ENCODE data around the gene SPEM2. TPM values are rescaled to one million over a fixed set of nuclear protein-coding genes. Genes with fewer than 3 reads are reported as not detected.
A peak's percentile ranks its signal among the peaks of the same experiment; 100 is the strongest.

SPEM2 gene
- total and polyA plus RNA-seq, 2 of the 4 experiments (the other 2 are of a cell fraction): not detected

DNA sequence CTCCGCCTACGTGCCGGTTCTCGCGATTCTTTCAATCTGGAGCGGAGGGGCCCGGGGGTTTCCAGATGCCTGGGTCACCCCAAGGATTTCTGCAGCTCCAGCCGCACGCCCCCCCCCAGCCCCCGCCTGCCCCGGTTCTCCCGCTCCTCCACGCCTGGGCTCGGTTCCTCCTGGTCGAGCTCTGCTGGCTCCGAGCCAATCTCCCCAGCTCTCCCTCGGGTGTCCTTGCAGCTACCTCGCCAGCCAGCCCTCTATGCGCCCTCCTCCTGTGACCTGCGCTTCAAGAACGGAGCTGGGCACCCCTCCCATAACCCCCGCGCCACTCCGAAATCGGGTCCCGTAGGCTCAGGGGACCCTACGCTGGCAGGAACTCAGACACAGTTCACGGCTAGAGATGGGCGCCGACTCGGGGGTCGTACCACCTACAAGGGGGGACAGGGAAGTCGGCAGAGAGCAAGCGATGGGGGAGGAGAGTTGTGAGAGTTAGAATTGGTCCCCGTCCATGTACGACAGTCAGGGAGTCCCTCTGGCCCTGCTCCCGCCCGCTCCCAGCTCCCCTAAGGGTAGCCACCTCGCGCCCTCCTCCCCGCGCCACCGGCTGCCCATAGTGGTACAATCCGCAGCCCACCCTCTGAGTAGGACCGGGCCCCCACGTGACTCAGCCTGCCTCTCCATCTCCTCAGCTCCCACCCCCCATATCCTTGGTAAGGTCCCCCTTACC is 14.9 kb downstream of the SPEM2 start:
- 0 out of 2 replicates have a peak, but pooled peaks cover 5% of the 10 kb centered on the region for H3K9me1 ChIP-seq (ENCODE audit: insufficient read depth, low read length)
- H3K4me2 ChIP-seq (ENCODE audit: low read depth, low read length): peak overlapping the region; percentile 80
- peak overlapping the region; percentile 68 for H2AK5ac ChIP-seq (ENCODE audit: low read depth, low read length)
- no TSS peak for BruUV-seq (replicated peaks)
- no peak overlapping the region for H2BK20ac ChIP-seq (ENCODE audit: low read depth, low read length)
- intact Hi-C loops (cut with micrococcal nuclease): no loop called here
- DNase-seq (no peak), ATAC-seq (ENCODE audit: low read depth) (0 out of 2 replicates have a peak, but pooled peaks have one; percentile 6)
- peak overlapping the region; percentile 74; the same call in 1 of the 2 replicates for H4K91ac ChIP-seq (ENCODE audit: insufficient read depth, low read depth, low read length)
- peak overlapping the region; percentile 84 to 94; a peak in 3 of 4 replicates for H4K8ac ChIP-seq (ENCODE audit: low read depth in 2 of 2, low read length in 2 of 2)
- H3K9ac ChIP-seq (ENCODE audit: low read depth, low read length): peak overlapping the region; percentile 67
- dilution Hi-C loops (cut with HindIII; ENCODE audit: low sequenced_read_pairs, unreplicated experiment): no loop called here
- H3K23ac ChIP-seq (ENCODE audit: low read depth, low read length): peak overlapping the region; percentile 75; the same call in 1 of the 2 replicates
- peak overlapping the region; percentile 48 for H3K4me3 ChIP-seq (ENCODE audit: insufficient read depth, low read depth, low read length)
- peaks cover 0 to 2% of the 10 kb centered on the region in 2 experiments; a peak in 1 of 4 replicates for H3K79me1 ChIP-seq (ENCODE audit: low read depth in 1 of 2, low read length in 2 of 2)
- ChIA-PET POLR2A (ENCODE audit: unreplicated experiment) (interaction anchor here (0.6 kb wide), 1 partner anchor 935 kb away, joined by 3 read pairs; no protein-coding TSS in a partner anchor), CTCF (no interaction called here)
- peak overlapping the region; percentile 97 for H4K5ac ChIP-seq (ENCODE audit: low read depth, low read length)
- peak overlapping the region; percentile 65 for H3K18ac ChIP-seq (ENCODE audit: low read depth, low read length)
- peaks cover 19% of the 10 kb centered on the region for H3K4me1 ChIP-seq (ENCODE audit: control insufficient read depth, insufficient read depth, low read length)
- H3K27ac ChIP-seq (ENCODE audit: insufficient read depth, low read length): no peak overlapping the region; the same call in 1 of the 2 replicates
- H3K27me3 ChIP-seq (ENCODE audit: control insufficient read depth, insufficient read depth, low read length): peaks cover 34% of the 10 kb centered on the region
- in situ Hi-C loops (cut with MboI; ENCODE audit: low sequenced_read_pairs): no loop called here
- H3K14ac ChIP-seq (replicated peaks; ENCODE audit: low read depth, low read length): 0 out of 2 replicates have a peak overlapping the region, but pooled peaks have one; percentile 69
- H2BK120ac ChIP-seq (ENCODE audit: low read depth, low read length): no peak overlapping the region; the same call in 1 of the 2 replicates
- peak overlapping the region; percentile 93 for H2AK9ac ChIP-seq (replicated peaks; ENCODE audit: low read depth, low read length, poor library complexity)
- WGBS, 2 experiments (ENCODE audit: extremely low coverage in 2 of 2, insufficient read length in 1 of 2): 3% methylated on average over 10 of the region's 46 CpGs; no CpG with 5 or more reads in 1 of the 2 experiments
- peak overlapping the region; percentile 84 for H2AFZ ChIP-seq (replicated peaks; ENCODE audit: low read length, poor library complexity)
- H2BK15ac ChIP-seq (ENCODE audit: low read depth, low read length): 0 out of 3 replicates have a peak overlapping the region, but pooled peaks have one; percentile 23
- H3K36me3 ChIP-seq (ENCODE audit: control insufficient read depth, insufficient read depth, low read length): no peaks in the 10 kb centered on the region
- H3K4ac ChIP-seq (ENCODE audit: low read depth, low read length): peak overlapping the region; percentile 51
- peaks cover 3% of the 10 kb centered on the region; the same call in 1 of the 2 replicates for H4K20me1 ChIP-seq (ENCODE audit: insufficient read depth, low read length)
- no peak overlapping the region for H2BK5ac ChIP-seq (ENCODE audit: low read depth, low read length, poor library complexity, severe bottlenecking)
- no peaks in the 10 kb centered on the region for H3K9me3 ChIP-seq (ENCODE audit: control insufficient read depth, insufficient read depth, low read length)
- H3K56ac ChIP-seq (ENCODE audit: extremely low read depth, insufficient read depth, low read length): no peak overlapping the region
- TF ChIP-seq MAZ (IDR thresholded peaks at IDR 0.05; ENCODE audit: borderline replicate concordance, low read depth, low read length) (no peak), CEBPB (IDR thresholded peaks at IDR 0.05; ENCODE audit: low read depth, low read length) (no peak), MXI1 (IDR thresholded peaks at IDR 0.05; ENCODE audit: borderline replicate concordance, low read depth, low read length) (no peak), NFE2L2 (IDR thresholded peaks at IDR 0.05; ENCODE audit: low read depth, low read length) (no peak), RFX5 (IDR thresholded peaks at IDR 0.05; ENCODE audit: low read depth, low read length) (no peak), CHD1 (IDR thresholded peaks at IDR 0.05; ENCODE audit: low read depth, low read length) (no peak), FOS (IDR thresholded peaks at IDR 0.05; ENCODE audit: low read depth, low read length) (no peak), POLR2A (IDR thresholded peaks at IDR 0.05; ENCODE audit: low read depth, low read length) (no peak), MAFK (IDR thresholded peaks at IDR 0.05; ENCODE audit: low read depth, low read length) (no peak), RCOR1 (IDR thresholded peaks at IDR 0.05; ENCODE audit: insufficient replicate concordance, low read length) (no peak), SMC3 (IDR thresholded peaks at IDR 0.05; ENCODE audit: low read depth, low read length) (no peak)
- TF ChIP-seq, protein P1, sequence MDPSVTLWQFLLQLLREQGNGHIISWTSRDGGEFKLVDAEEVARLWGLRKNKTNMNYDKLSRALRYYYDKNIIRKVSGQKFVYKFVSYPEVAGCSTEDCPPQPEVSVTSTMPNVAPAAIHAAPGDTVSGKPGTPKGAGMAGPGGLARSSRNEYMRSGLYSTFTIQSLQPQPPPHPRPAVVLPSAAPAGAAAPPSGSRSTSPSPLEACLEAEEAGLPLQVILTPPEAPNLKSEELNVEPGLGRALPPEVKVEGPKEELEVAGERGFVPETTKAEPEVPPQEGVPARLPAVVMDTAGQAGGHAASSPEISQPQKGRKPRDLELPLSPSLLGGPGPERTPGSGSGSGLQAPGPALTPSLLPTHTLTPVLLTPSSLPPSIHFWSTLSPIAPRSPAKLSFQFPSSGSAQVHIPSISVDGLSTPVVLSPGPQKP (IDR thresholded peaks at IDR 0.05; ENCODE audit: borderline replicate concordance, low read depth, low read length): no peak
- TF ChIP-seq, protein P2, sequence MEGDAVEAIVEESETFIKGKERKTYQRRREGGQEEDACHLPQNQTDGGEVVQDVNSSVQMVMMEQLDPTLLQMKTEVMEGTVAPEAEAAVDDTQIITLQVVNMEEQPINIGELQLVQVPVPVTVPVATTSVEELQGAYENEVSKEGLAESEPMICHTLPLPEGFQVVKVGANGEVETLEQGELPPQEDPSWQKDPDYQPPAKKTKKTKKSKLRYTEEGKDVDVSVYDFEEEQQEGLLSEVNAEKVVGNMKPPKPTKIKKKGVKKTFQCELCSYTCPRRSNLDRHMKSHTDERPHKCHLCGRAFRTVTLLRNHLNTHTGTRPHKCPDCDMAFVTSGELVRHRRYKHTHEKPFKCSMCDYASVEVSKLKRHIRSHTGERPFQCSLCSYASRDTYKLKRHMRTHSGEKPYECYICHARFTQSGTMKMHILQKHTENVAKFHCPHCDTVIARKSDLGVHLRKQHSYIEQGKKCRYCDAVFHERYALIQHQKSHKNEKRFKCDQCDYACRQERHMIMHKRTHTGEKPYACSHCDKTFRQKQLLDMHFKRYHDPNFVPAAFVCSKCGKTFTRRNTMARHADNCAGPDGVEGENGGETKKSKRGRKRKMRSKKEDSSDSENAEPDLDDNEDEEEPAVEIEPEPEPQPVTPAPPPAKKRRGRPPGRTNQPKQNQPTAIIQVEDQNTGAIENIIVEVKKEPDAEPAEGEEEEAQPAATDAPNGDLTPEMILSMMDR (conservative IDR thresholded peaks at IDR 0.05; ENCODE audit: low read depth, low read length): no peak
- TF ChIP-seq, protein P3, sequence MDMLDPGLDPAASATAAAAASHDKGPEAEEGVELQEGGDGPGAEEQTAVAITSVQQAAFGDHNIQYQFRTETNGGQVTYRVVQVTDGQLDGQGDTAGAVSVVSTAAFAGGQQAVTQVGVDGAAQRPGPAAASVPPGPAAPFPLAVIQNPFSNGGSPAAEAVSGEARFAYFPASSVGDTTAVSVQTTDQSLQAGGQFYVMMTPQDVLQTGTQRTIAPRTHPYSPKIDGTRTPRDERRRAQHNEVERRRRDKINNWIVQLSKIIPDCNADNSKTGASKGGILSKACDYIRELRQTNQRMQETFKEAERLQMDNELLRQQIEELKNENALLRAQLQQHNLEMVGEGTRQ (IDR thresholded peaks at IDR 0.05; ENCODE audit: low read depth, low read length): no peak; the same call in 1 of the 2 replicates
